NT2/D1 (cell line): ENCODE results near the gene TAF10.

Experiments
- YY1 ChIP-seq: IDR thresholded peaks from 2 replicates; pipeline ENCODE4 v1.6.1; 2011; ENCODE audit not compliant: insufficient read length, insufficient read depth
- ZNF274 ChIP-seq: IDR thresholded peaks from 2 replicates; pipeline ENCODE4 v1.6.1; 2011; ENCODE audit warnings: mild to moderate bottlenecking, low read depth, low read length

DNA sequence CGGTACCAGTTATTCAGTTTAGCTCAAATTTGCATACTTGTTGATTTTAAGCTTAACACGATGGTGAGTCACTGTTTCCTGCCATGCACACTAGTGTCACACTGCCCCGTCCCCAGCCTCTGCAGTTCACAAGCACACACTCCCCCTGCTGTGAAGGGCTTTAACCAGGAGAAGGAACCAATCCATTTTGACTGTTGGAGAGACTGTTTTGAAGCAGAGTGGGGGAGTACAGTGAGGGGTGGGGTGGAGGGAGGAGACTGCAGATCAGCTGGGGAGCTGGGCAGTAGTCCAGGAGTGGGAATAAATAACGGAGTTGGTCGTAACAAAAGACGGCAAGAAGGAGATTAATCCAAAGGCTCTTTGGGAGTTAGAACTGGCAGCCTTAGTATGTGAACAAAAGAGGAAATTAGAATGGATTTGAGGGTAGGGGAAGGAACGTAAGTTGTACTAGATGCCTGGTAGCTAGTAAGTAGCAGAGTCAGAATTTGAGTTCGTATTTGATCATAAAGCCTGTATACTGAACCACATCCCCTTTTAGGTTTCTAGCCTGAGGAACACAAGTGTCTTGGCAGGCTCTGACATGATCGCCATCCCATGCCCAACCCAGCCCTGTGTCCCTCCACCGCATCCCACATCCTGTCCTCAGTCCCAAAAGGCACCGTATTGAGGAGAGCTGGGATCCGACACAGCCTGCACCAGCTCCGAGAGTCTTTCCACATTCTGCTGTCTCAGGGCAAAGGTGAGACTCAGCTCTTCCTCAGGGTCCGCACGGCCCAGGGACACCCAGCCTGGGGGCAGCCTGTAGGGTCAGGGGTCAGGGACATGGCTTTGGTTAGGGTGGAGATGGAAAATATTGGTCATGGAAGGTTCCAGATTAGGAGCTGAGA, 6.3 kb upstream of the TAF10 start:
- TF ChIP-seq ZNF274 (no peak), YY1 (no peak)
